Transverse colon (tissue), 4 donors: Measurements from ENCODE around the gene CEACAM18. TPM values are rescaled to one million over a fixed set of nuclear protein-coding genes. Genes with fewer than 3 reads are reported as not detected.

Experiments used
- DNase-seq: peaks from one replicate; pipeline ENCODE4 v3.0.0-alpha.2; 2019
- H3K27ac ChIP-seq, 4 donors: fragments of 200-600 bp; sonication (generic); 2 replicates each; pipeline ENCODE4 v1.5.1; 2016 to 2018; ENCODE audit warnings: inconsistent platforms in 4 of 4
- H3K27me3 ChIP-seq: fragments of 200-600 bp; sonication (generic); 2 replicates; pipeline ENCODE4 v1.5.1; 2017; ENCODE audit warnings: inconsistent platforms
- H3K36me3 ChIP-seq, 4 donors: fragments of 200-600 bp; sonication (generic); 2 replicates each; pipeline ENCODE4 v1.5.1; 2017 to 2019; ENCODE audit warnings: inconsistent platforms in 4 of 4
- H3K4me1 ChIP-seq, 4 donors: fragments of 200-600 bp; sonication (generic); 2 replicates each; pipeline ENCODE4 v1.5.1; 2017 to 2020; ENCODE audit warnings: inconsistent platforms in 4 of 4
- H3K4me3 ChIP-seq, 4 donors: fragments of 200-600 bp; sonication (generic); 1 replicate in 1 of 4; 2 replicates in 3 of 4; pipeline versions ENCODE4 v1.5.1 to v1.6.1; 2017 to 2019; ENCODE audit warnings: inconsistent platforms in 4 of 4
- H3K9me3 ChIP-seq, 2 donors: fragments of 200-600 bp; sonication (generic); 2 replicates each; pipeline ENCODE4 v1.5.1; 2017 to 2019; ENCODE audit warnings: inconsistent platforms in 2 of 2
- CTCF ChIP-seq, 5 experiments: fragments of 200-600 bp in 3 of 5; fragments of 450-650 bp in 2 of 5; sonication (generic) in 3 of 5; IDR thresholded peaks; 1 replicate in 2 of 5; 2 replicates in 3 of 5; pipeline ENCODE4 v1.5.1; 2016 to 2017; ENCODE audit warnings: antibody characterized with exemption in 5 of 5, inconsistent platforms in 3 of 5, mild to moderate bottlenecking in 2 of 5, moderate library complexity in 1 of 5
- EP300 ChIP-seq: sonication (generic); formaldehyde crosslinking; IDR thresholded peaks from one replicate; pipeline ENCODE4 v1.6.1; 2017; ENCODE audit warnings: antibody characterized with exemption, low read depth
- POLR2A ChIP-seq: fragments of 450-650 bp; IDR thresholded peaks from one replicate; pipeline ENCODE4 v1.6.1; 2016; ENCODE audit warnings: antibody characterized with exemption, mild to moderate bottlenecking, moderate library complexity
- POLR2AphosphoS5 ChIP-seq, 3 donors: sonication (generic); formaldehyde crosslinking; IDR thresholded peaks; one replicate each; pipeline ENCODE4 v1.6.1; 2016; ENCODE audit warnings: antibody characterized with exemption in 3 of 3
- WGBS, 2 donors: methylation state at CpG; one replicate each; pipeline ENCODE4 v1.1.5; 2018; ENCODE audit warnings: low coverage in 1 of 2; 5-methylcytosine and 5-hydroxymethylcytosine counted together
- in situ Hi-C, 4 donors: fragments of 200-750 bp; cut with MboI; loops; one replicate each; pipeline versions ENCODE4 v1.15.0 to v1.15.1; 2017; ENCODE audit warnings: low sequenced_read_pairs in 3 of 4, low pct_ligation_motif_present in 1 of 4, low pct_unique_long_range_greater_than_20kb in 1 of 4
- intact Hi-C: fragments of 100-400 bp; cut with DNase I; formaldehyde crosslinking; loops from one replicate; pipeline ENCODE4 v1.15.1; 2023; ENCODE audit warnings: low total_unique reads
- total RNA-seq, 4 donors: library from RNA; depleted of rRNA; stranded (reverse); fragments of >200 nt; gene quantifications; one replicate each; pipeline ENCODE4 v1.1.0, GENCODE V29; 2016

Gene CEACAM18
- not detected for total RNA-seq

GRCh38 chr19:51478381-51479234, at the start of gene CEACAM18:
CEACAM18 (plus strand) TSS chr19:51478539.
- no peak within 1 kb of the TSS for H3K4me3 ChIP-seq
- H3K27me3 ChIP-seq: peaks cover 10% of the 10 kb centered on the region
- H3K9me3 ChIP-seq: no peaks in the 10 kb centered on the region
- WGBS, 2 donors: 64% methylated on average over 17 of the region's 17 CpGs; no CpG with 5 or more reads in 1 of the 2 donors
- H3K36me3 ChIP-seq: no peaks in the 10 kb centered on the region
- in situ Hi-C loops (loop anchor here in 2 of 4 donors (10.0 to 25.0 kb wide), 2 partner anchors 176 to 184 kb away; no protein-coding TSS in a partner anchor), intact Hi-C loops (loop anchor here (10.0 kb wide), 2 partner anchors 176 to 296 kb away; no protein-coding TSS in a partner anchor)
- H3K4me1 ChIP-seq: peaks cover 0 to 5% (median 0%) of the 10 kb centered on the region in 4 donors
- no peak for DNase-seq
- no peak for TF ChIP-seq POLR2AphosphoS5 (IDR thresholded peaks at IDR 0.05)
- TF ChIP-seq POLR2A: no peak
- no peak for TF ChIP-seq EP300
- no peak for TF ChIP-seq CTCF (IDR thresholded peaks at IDR 0.05)
- no peak within 1 kb of the TSS for H3K27ac ChIP-seq

GRCh38 chr19:51430221-51430620, 48.1 kb upstream of the CEACAM18 start:
- Histone ChIP-seq H3K27me3 (no peaks in the 10 kb centered on the region), H3K4me3 (no peak overlapping the region), H3K27ac (no peak overlapping the region), H3K9me3 (no peaks in the 10 kb centered on the region), H3K4me1 (no peaks in the 10 kb centered on the region), H3K36me3 (no peaks in the 10 kb centered on the region)
- DNase-seq: no peak
- TF ChIP-seq CTCF (IDR thresholded peaks at IDR 0.05) (no peak), EP300 (no peak), POLR2AphosphoS5 (IDR thresholded peaks at IDR 0.05) (no peak), POLR2A (no peak)
- intact Hi-C loops (no loop called here), in situ Hi-C loops (loop anchor here in 1 of 4 donors (25.0 kb wide), 1 partner anchor 93 kb away; the partner anchor contains the start of gene VSIG10L)
- WGBS, 2 donors: 56% methylated on average over 3 of the region's 3 CpGs; no CpG with 5 or more reads in 1 of the 2 donors

GRCh38 chr19:51431124-51431523, 47.2 kb upstream of the CEACAM18 start:
- no peak for DNase-seq
- TF ChIP-seq EP300: no peak
- no peak for TF ChIP-seq CTCF (IDR thresholded peaks at IDR 0.05)
- TF ChIP-seq POLR2AphosphoS5 (IDR thresholded peaks at IDR 0.05): no peak
- no peak for TF ChIP-seq POLR2A
- intact Hi-C loops (no loop called here), in situ Hi-C loops (loop anchor here in 1 of 4 donors (25.0 kb wide), 1 partner anchor 94 kb away; the partner anchor contains the start of gene VSIG10L)
- no peaks in the 10 kb centered on the region for H3K4me1 ChIP-seq
- 48 to 75% methylated on average over 3 of the region's 3 CpGs for WGBS, 2 donors
- no peak overlapping the region for H3K4me3 ChIP-seq
- no peaks in the 10 kb centered on the region for H3K36me3 ChIP-seq
- H3K27ac ChIP-seq: no peak overlapping the region
- H3K9me3 ChIP-seq: no peaks in the 10 kb centered on the region
- no peaks in the 10 kb centered on the region for H3K27me3 ChIP-seq

- in situ Hi-C loops: loop anchor here in 1 of 4 donors (25.0 kb wide), 1 partner anchor 96 kb away; the partner anchor contains the start of gene VSIG10L
- no peaks in the 10 kb centered on the region for H3K9me3 ChIP-seq
- intact Hi-C loops: no loop called here
- TF ChIP-seq CTCF (IDR thresholded peaks at IDR 0.05) (no peak), POLR2A (no peak), POLR2AphosphoS5 (IDR thresholded peaks at IDR 0.05) (no peak), EP300 (no peak)
- no peak overlapping the region for H3K4me3 ChIP-seq
- 49 to 57% methylated on average over 4 of the region's 4 CpGs for WGBS, 2 donors
- no peak for DNase-seq
- peaks cover 7% of the 10 kb centered on the region for H3K27me3 ChIP-seq
- H3K4me1 ChIP-seq: no peaks in the 10 kb centered on the region
- no peak overlapping the region for H3K27ac ChIP-seq
- H3K36me3 ChIP-seq: no peaks in the 10 kb centered on the region
Measured at GRCh38 chr19:51433043-51433442, 45.3 kb upstream of the CEACAM18 start.
